Right hindlimb (tissue), 1 donor: ENCODE results near the gene RAI1.

Experiments used
- DNase-seq: peaks from one replicate; pipeline ENCODE4 v3.0.0-alpha.2; 2018

The RAI1 gene

DNA sequence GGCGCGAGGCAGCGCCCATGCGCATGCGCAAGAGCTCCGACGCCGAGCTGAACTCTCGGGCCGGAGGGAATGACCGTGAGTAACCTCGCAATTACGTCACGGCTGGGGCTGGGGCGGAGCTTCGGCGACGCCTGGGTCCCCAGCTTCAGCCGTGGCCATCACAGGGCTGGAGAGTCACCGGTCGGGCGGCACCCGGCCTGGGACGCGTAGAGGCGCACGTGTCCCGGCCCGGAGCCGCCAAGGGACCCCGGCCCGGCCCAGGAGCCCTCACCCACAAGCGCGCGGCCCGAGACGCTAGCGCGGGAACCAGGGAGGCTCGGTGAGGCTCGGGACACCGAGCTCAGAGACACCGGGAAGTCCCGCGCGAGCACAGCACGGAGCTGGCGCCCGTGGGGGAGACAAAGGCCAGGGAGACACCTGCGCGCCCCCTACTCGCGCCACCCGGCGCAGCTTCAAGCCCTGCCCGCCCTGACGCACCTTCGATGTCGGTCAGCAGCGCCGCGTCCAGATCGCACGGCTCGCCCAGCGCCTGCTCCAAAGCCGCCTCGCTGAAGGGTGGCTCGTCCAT is 155.1 kb downstream of the RAI1 start:
- peak; percentile 97 for DNase-seq

- peak; percentile 78 for DNase-seq
These were observed 155.6 kb downstream of the RAI1 start, which contains the start of gene SREBF1 for GRCh38 chr17:17836818-17837379. Gene SREBF1, minus strand, starts transcription at chr17:17836986. Its CDS starts 169 bp downstream, at chr17:17836817.

DNA sequence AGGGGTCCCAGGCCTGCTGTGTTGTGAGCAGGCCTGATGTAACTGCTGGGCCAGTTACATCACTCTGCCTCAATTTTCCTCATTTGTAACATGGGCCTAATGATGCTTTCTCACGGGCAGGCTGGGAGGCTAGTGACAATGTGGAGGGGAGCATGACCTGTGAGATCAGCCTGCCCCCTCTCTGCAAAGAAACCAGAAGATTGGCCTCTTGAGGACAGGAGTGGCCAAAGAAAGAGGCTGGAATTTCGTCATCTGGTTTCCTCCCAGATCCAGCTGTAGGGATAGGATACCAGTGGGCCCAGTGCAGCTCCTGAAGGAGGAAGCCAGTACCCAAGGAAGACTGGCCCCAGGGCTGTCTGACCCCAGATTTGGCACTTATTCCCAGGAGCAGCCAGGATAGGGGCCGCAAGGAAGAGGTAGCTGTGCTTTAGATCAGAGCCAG is 156.1 kb downstream of the RAI1 start:
- peak; percentile 71 for DNase-seq

DNA sequence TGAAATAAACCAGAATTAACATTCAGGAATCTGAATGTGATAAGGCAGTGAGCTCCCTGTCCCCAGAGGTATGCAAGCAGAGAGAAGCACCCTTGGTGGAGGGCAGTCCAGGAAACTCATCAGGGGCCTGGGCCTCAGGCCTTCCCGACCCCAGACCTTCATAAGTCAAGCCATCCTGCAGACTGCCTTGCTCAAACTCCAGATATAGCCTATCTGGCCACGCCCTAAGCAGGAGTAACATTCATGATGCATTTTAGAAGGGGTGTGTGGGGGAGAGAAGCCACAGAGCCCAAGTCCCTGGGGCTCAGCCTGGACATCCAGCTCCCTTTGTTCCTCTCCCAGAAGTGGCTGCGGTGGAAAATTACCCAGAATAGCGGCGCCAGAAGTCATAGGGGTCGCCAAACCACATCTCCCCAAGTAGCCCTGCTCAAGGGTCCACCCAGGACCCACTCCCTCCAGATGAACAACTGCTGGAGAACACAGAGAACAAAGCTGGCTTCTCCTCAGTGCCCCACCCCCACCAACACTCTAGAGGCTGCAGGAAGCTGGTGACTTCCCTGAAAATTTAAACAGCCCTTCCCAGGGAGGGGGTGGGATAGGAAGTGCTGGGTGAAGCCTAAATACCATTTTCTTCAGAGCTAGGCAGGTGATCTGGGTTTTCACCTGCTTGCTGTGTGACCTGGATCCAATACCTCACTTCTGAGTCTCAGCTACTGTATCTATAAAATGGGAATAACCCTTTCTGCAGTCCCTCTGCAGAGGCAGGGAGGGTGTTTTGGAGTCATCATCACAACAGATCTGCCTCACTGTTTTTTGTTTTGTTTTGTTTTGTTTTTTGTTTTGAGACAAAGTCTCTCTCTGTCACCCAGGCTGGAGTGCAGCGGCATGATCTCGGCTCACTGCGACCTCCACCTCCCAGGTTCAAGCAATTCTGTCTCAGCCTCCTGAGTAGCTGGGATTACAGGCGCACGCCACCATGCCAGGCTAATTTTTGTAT is 157.0 kb downstream of the RAI1 start:
- DNase-seq, result peak; percentile 68

- DNase-seq, result peak; percentile 87
These were observed 158.8 kb downstream of the RAI1 start for GRCh38 chr17:17839791-17840707.

GRCh38 chr17:17840751-17841591 is 159.7 kb downstream of the RAI1 start:
- no peak for DNase-seq

GRCh38 chr17:17841601-17842025 is 160.4 kb downstream of the RAI1 start:
- no peak for DNase-seq

DNA sequence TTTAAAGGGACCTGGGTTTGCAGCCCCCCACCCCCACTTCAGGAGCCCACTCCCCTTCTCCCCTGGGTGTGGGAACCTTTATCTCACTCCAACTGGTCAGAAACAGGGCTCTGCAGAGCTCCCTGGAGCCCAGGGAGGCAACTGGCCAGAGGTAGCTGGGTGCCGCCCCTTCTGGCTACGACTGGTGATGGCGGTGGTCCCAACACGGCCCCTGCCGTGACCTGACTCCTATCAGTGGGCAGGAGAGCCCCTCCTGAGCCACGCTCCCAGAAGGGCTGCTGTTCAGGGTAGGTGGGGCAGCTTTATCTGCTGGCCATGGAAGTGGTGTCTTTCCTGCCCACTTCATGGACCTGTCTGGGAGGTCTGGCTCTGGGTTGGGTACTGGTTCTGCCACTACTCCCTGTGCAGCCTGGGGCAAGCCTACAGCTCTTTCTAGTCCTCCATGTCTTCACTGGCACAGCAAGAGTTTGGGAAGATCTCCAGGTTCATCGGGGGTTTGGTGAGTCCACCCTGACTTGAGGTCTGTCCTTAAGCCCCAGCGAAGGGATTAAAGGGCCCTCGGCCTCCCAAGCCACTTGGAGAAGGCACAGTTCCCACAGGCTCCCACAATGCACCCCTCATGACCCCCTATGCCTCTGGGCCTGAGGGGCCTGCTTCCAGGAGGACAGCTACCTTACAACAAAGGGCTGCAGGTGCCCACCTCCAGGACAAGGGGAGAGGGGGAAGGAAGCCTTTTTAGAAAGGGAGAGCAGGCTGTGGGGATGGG is 161.0 kb downstream of the RAI1 start:
- DNase-seq, result no peak

GRCh38 chr17:17843096-17843495 is 161.8 kb downstream of the RAI1 start:
- no peak for DNase-seq

DNA sequence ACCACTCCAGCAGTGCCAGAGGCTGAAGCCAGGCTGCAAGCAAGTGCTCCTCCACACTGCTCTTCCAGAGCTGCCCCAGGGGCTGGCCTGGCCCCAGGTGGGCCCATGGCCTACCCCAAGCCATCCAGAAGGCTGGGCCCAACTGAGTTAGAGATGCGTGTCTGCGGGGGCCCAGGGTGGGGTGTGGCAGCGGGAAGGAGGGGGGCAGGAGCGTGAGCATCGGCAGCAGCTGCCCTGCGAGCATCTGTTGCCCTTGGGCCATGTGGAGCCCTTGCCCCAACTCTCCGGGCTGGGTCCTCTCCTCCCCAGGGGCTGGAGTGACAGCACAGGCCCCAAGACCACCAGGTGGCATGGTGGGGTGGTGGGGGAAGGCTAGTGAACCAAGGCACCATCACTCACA is 162.8 kb downstream of the RAI1 start:
- no peak for DNase-seq

DNA sequence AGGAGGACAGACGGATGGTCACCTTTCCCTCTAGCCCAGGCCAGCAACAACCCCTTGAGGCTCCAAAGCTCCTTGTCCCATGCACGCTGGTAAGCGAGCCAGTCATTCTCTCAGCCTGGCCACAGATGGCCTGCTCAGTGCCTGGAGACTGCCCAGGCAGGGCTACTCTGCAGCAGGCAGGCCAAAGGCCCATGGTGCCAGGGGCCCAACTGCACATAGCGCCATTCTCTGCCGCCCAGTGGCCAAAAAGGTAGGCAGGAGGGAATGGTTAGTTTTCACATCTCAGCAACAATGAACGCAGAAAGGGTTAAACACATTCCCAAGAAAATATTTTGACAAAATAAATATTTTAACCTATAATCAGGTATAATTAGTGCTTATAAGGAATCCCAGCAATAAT is 163.2 kb downstream of the RAI1 start:
- no peak for DNase-seq

DNA sequence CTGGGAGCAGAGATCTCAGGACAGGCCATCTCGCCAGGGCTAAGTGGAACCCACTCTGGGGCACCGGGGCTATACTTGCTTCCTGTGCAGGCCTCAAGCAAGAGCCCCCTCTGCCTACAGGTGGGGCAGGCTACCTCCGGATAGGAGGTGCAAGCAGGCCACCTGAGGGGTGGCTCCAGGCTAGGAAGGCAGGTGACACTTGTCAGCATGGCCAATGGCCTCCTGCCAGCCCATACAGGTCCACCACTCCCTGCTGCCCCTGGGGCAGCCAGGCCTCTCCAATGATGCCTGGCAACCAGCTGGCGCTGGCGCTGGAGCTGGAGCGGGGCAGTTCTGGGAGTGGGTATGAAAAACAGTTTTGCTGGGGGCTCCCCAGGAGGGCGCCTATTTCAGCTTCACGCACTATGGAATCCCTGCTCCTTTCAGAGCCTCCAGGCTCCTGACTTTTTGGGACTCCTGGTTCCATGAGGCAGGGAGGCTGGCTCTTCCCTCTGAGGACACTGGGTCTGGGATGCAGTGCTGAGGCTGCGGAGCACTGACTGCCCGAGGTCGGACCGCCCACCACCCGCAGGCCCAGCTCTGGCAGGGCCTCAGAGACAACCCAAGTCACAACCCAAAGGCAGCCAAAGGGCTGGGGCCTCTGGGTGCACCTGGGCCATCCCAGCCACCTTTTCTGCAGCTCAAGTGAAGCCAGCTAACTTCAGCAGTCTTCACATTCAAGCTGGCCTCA is 164.0 kb downstream of the RAI1 start:
- DNase-seq, result no peak

DNA sequence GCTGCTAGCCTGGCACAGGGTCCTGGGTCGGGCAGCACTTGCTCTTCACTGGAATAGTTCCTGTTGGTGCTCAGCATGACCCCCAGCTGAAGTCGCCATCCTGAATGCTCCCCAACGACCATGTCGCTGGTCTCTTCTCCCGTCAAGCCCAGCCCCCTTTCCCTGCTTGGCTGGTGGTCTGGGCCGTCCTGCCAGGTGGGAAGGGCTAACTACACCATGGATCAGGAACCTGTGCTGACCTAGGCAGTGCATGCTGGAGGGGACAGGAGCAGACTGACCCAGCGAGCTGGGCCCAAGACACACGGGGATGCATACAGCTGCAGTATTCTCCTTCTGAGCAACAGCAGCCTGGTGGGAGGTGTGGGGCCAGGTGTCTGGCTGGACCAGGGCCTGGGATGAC is 164.7 kb downstream of the RAI1 start:
- DNase-seq, result no peak

GRCh38 chr17:17846645-17847044 is 165.4 kb downstream of the RAI1 start:
- no peak for DNase-seq

GRCh38 chr17:17847118-17847689 is 165.9 kb downstream of the RAI1 start:
- no peak for DNase-seq

DNA sequence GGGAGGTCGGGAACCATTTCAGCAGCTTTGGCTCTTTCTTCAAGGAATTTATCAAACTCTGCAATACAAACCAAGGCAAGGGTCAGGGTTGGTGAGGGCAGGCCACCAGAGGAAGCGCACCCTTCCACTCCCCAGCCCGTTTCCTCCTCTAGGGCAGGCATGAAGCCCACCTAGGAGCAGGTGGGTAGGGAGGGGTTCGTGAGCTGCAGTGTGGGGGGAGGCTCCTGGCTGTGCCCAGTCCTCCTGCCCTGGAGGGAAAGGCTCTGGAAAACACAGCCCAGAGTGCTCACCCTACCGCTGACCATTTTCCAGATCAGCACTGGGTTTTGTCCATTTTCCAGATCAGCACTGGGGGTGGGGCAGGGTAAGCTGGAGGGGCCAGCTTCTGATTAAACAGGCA is 166.5 kb downstream of the RAI1 start:
- DNase-seq, result no peak

DNA sequence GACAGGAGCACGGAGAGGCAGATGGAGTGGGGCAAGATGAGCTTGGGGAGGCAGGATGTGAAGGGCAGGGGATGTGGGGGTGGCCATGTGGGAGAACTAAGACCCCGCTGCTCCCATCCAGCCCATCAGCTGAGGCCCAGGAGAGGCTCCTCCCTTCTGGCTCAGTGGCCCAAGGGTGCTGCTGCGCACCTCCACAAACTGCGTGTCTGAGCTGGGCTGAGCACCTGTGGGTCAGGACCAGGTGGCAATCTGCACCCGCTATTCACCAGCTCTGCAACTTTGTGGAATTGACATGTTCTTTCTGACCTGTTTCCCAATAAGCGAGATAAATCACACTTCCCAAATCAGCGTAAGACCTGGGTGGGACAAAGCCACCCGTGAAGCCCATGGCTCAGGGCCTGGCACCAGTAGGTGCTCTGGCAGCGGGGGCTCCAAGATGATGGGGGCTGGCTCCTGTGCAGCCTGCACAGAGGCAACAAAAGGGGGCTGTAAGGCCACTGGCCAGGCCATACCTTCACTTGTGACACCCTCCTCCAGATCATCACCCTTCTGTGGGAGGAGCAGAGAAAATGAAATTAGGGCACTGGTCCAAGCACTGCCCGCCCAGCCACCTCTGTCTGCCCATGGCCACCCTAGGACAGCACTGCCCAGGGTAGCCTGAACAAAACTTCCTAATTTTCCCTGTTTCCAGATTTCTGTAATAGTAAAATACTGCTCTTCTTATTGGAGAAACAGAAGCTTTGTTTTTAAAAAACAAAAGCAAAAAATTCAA is 167.2 kb downstream of the RAI1 start:
- no peak for DNase-seq

GRCh38 chr17:17849147-17849820 is 168.0 kb downstream of the RAI1 start:
- no peak for DNase-seq
